ENCODE measurements around the gene OR5C1. TPM values are rescaled to one million over a fixed set of nuclear protein-coding genes. Genes with fewer than 3 reads are reported as not detected.

OR5C1 gene
- total RNA-seq, 1 experiment from 2014 or later = not detected

- TF ChIP-seq FOXP1 (CRISPR knock-in tag; IDR thresholded peaks at IDR 0.05; ENCODE audit: borderline replicate concordance) (no peak), ZNF121 (CRISPR knock-in tag; IDR thresholded peaks at IDR 0.05) (no peak), SP1 (CRISPR knock-in tag; conservative IDR thresholded peaks at IDR 0.05) (no peak), ZNF138 (CRISPR knock-in tag; conservative IDR thresholded peaks at IDR 0.05) (no peak), ZMAT4 (CRISPR knock-in tag; IDR thresholded peaks at IDR 0.05) (no peak), ERG (CRISPR knock-in tag; IDR thresholded peaks at IDR 0.05) (no peak)
Measured at GRCh38 chr9:122754825-122755224, 33.9 kb upstream of the OR5C1 start (continued).

GRCh38 chr9:122767817-122768216, 20.9 kb upstream of the OR5C1 start:
- H3K27me3 Mint-ChIP-seq (ENCODE audit: low read depth) = peaks cover 22% of the 10 kb centered on the region
- no peak for ATAC-seq
- ChIA-PET POLR2A (no interaction called here), CTCF (no interaction called here)
- DNase-seq (ENCODE audit: low spot score) = no peak
- H3K9me3 Mint-ChIP-seq = peaks cover 63% of the 10 kb centered on the region
- H3K4me3 Mint-ChIP-seq = no peak overlapping the region
- no peaks in the 10 kb centered on the region for H3K4me1 Mint-ChIP-seq
- peaks cover 15% of the 10 kb centered on the region for H3K36me3 Mint-ChIP-seq
- no peak overlapping the region for H3K27ac Mint-ChIP-seq
- TF ChIP-seq ZNF232 (CRISPR knock-in tag; IDR thresholded peaks at IDR 0.05) (no peak), ATF3 (CRISPR knock-in tag; conservative IDR thresholded peaks at IDR 0.05) (no peak), ZNF423 (CRISPR knock-in tag; IDR thresholded peaks at IDR 0.05) (no peak), TP53 (CRISPR knock-in tag; IDR thresholded peaks at IDR 0.05) (no peak), CREM (CRISPR knock-in tag; IDR thresholded peaks at IDR 0.05) (no peak), EMX1 (CRISPR knock-in tag; IDR thresholded peaks at IDR 0.05) (no peak), ZSCAN18 (CRISPR knock-in tag; IDR thresholded peaks at IDR 0.05) (no peak), RELA (CRISPR knock-in tag; IDR thresholded peaks at IDR 0.05; ENCODE audit: borderline replicate concordance) (no peak), FOXP1 (CRISPR knock-in tag; IDR thresholded peaks at IDR 0.05; ENCODE audit: borderline replicate concordance) (no peak), PREB (CRISPR knock-in tag; IDR thresholded peaks at IDR 0.05; ENCODE audit: borderline replicate concordance) (no peak), AFF4 (CRISPR knock-in tag; IDR thresholded peaks at IDR 0.05; ENCODE audit: borderline replicate concordance) (no peak), RORB (CRISPR knock-in tag; IDR thresholded peaks at IDR 0.05) (no peak), ETV6 (CRISPR knock-in tag; IDR thresholded peaks at IDR 0.05) (no peak), NFE2L1 (CRISPR knock-in tag; IDR thresholded peaks at IDR 0.05) (no peak), TCF7 (CRISPR knock-in tag; IDR thresholded peaks at IDR 0.05; ENCODE audit: low read depth) (no peak), MAX (CRISPR knock-in tag; IDR thresholded peaks at IDR 0.05) (no peak), SMAD4 (CRISPR knock-in tag; IDR thresholded peaks at IDR 0.05) (no peak), JAZF1 (CRISPR knock-in tag; IDR thresholded peaks at IDR 0.05) (no peak)
